H9 (cell line): ENCODE data around the gene SHB. TPM values are rescaled to one million over a fixed set of nuclear protein-coding genes. Genes with fewer than 3 reads are reported as not detected.

Experiments
- DNase-seq: peaks from one replicate; pipeline ENCODE4 v3.0.0-alpha.2; 2017
- H2AFZ ChIP-seq: one replicate; pipeline ENCODE4 v1.6.1; 2013; ENCODE audit warnings: mild to moderate bottlenecking, low read length, control low read depth, moderate library complexity
- H2AK5ac ChIP-seq: 2 replicates; pipeline ENCODE4 v1.6.1; 2013; ENCODE audit warnings: low read length, control low read depth, mixed read lengths; ENCODE audit not compliant: insufficient read length
- H2BK120ac ChIP-seq: one replicate; pipeline ENCODE4 v1.6.1; 2013; ENCODE audit warnings: low read depth, mild to moderate bottlenecking, low read length, control low read depth, inconsistent platforms; ENCODE audit not compliant: poor library complexity, severe bottlenecking
- H2BK12ac ChIP-seq: 2 replicates; pipeline ENCODE4 v1.6.1; 2013; ENCODE audit warnings: low read length, control low read depth, mixed read lengths, low read depth; ENCODE audit not compliant: insufficient read length
- H2BK15ac ChIP-seq: 2 replicates; pipeline ENCODE4 v1.6.1; 2013; ENCODE audit warnings: low read depth, low read length, control low read depth
- H2BK20ac ChIP-seq: one replicate; pipeline ENCODE4 v1.6.1; 2013; ENCODE audit warnings: low read depth, mild to moderate bottlenecking, low read length, control low read depth, inconsistent platforms; ENCODE audit not compliant: poor library complexity, severe bottlenecking
- H2BK5ac ChIP-seq: 2 replicates; pipeline ENCODE4 v1.6.1; 2013; ENCODE audit warnings: low read length, control low read depth, mixed read lengths; ENCODE audit not compliant: insufficient read length
- H3K14ac ChIP-seq: 2 replicates; pipeline ENCODE4 v1.6.1; 2013; ENCODE audit warnings: low read length, control low read depth; ENCODE audit not compliant: insufficient read depth
- H3K18ac ChIP-seq: 2 replicates; pipeline ENCODE4 v1.6.1; 2013; ENCODE audit warnings: low read depth, mild to moderate bottlenecking, mixed read lengths, low read length, control low read depth; ENCODE audit not compliant: insufficient read length
- H3K23ac ChIP-seq: 2 replicates; pipeline ENCODE4 v1.6.1; 2013; ENCODE audit warnings: low read length, control low read depth, mixed read lengths, low read depth; ENCODE audit not compliant: insufficient read length
- H3K23me2 ChIP-seq: 2 replicates; pipeline ENCODE4 v1.6.1; 2013; ENCODE audit warnings: low read depth, mild to moderate bottlenecking, mixed read lengths, low read length, control low read depth; ENCODE audit not compliant: insufficient read length, poor library complexity, severe bottlenecking
- H3K27ac ChIP-seq: 2 replicates; pipeline ENCODE4 v1.5.1; 2013; ENCODE audit warnings: low read length, control low read depth, mixed read lengths, low read depth; ENCODE audit not compliant: insufficient read length
- H3K27me3 ChIP-seq: 2 replicates; pipeline ENCODE4 v1.6.1; 2013; ENCODE audit warnings: low read length, control low read depth, inconsistent platforms; ENCODE audit not compliant: insufficient read depth
- H3K4ac ChIP-seq: 2 replicates; pipeline ENCODE4 v1.6.1; 2013; ENCODE audit warnings: low read depth, mild to moderate bottlenecking, control low read depth, inconsistent platforms, low read length, moderate library complexity
- H3K4me1 ChIP-seq: 2 replicates; pipeline ENCODE4 v1.6.1; 2013; ENCODE audit warnings: low read length, control low read depth, inconsistent platforms; ENCODE audit not compliant: insufficient read depth
- H3K4me2 ChIP-seq: 2 replicates; pipeline ENCODE4 v1.6.1; 2013; ENCODE audit warnings: low read length, control low read depth, mixed read lengths; ENCODE audit not compliant: insufficient read length, insufficient read depth
- H3K56ac ChIP-seq: 2 replicates; pipeline ENCODE4 v1.6.1; 2013; ENCODE audit warnings: low read depth, mild to moderate bottlenecking, mixed read lengths, low read length, control low read depth; ENCODE audit not compliant: insufficient read length
- H3K79me1 ChIP-seq: 2 replicates; pipeline ENCODE4 v1.6.1; 2013; ENCODE audit warnings: low read depth, mild to moderate bottlenecking, moderate library complexity, low read length, control low read depth, inconsistent platforms; ENCODE audit not compliant: insufficient read depth, poor library complexity, severe bottlenecking
- H3K79me2 ChIP-seq: 2 replicates; pipeline ENCODE4 v1.6.1; 2013; ENCODE audit warnings: low read length, control low read depth, inconsistent platforms; ENCODE audit not compliant: insufficient read depth
- H3K9ac ChIP-seq: 2 replicates; pipeline ENCODE4 v1.6.1; 2013; ENCODE audit warnings: low read length, control low read depth, mixed read lengths; ENCODE audit not compliant: insufficient read length; ENCODE audit errors: extremely low read depth
- H3K9me3 ChIP-seq: one replicate; pipeline ENCODE4 v1.6.1; 2013; ENCODE audit warnings: low read depth, low read length, inconsistent platforms; ENCODE audit not compliant: control insufficient read depth
- H3T11ph ChIP-seq: one replicate; pipeline ENCODE4 v1.6.1; 2013; ENCODE audit warnings: mild to moderate bottlenecking, low read length, control low read depth, inconsistent platforms
- H4K20me1 ChIP-seq: one replicate; pipeline ENCODE4 v1.6.1; 2013; ENCODE audit not compliant: control insufficient read depth, insufficient read length, insufficient read depth
- H4K5ac ChIP-seq: 2 replicates; pipeline ENCODE4 v1.6.1; 2013; ENCODE audit warnings: low read depth, mild to moderate bottlenecking, mixed read lengths, low read length, control low read depth; ENCODE audit not compliant: insufficient read length
- H4K8ac ChIP-seq: replicated peaks from 2 replicates; pipeline ENCODE4 v1.6.1; 2013; ENCODE audit warnings: low read length, control low read depth, mixed read lengths, low read depth; ENCODE audit not compliant: insufficient read length
- H4K91ac ChIP-seq: 2 replicates; pipeline ENCODE4 v1.6.1; 2013; ENCODE audit warnings: low read depth, mild to moderate bottlenecking, moderate library complexity, mixed read lengths, low read length, control low read depth; ENCODE audit not compliant: insufficient read length
- H3K27ac Mint-ChIP-seq, 3 experiments: 2 replicates in 2 of 3; 3 replicates in 1 of 3; pipeline ENCODE4 v1.8.0; 2020 to 2021; ENCODE audit warnings: mixed read lengths in 3 of 3, mild to moderate bottlenecking in 1 of 3, moderate library complexity in 1 of 3
- H3K27me3 Mint-ChIP-seq: 2 replicates; pipeline ENCODE4 v1.8.0; 2021; ENCODE audit warnings: low read depth, mild to moderate bottlenecking, moderate library complexity, mixed read lengths
- H3K36me3 Mint-ChIP-seq, 3 experiments: 2 replicates in 2 of 3; 3 replicates in 1 of 3; pipeline ENCODE4 v1.8.0; 2020 to 2021; ENCODE audit warnings: low read depth in 3 of 3, mixed read lengths in 3 of 3; ENCODE audit not compliant: insufficient read depth in 1 of 3
- H3K4me1 Mint-ChIP-seq, 2 experiments: 2 replicates each; pipeline ENCODE4 v1.8.0; 2020; ENCODE audit warnings: mixed read lengths in 2 of 2
- H3K4me3 Mint-ChIP-seq, 2 experiments: 2 replicates in 1 of 2; 3 replicates in 1 of 2; pipeline ENCODE4 v1.8.0; 2020 to 2021; ENCODE audit warnings: mild to moderate bottlenecking in 2 of 2, mixed read lengths in 2 of 2, moderate library complexity in 1 of 2
- H3K9me3 Mint-ChIP-seq, 2 experiments: 2 replicates in 1 of 2; 3 replicates in 1 of 2; pipeline ENCODE4 v1.8.0; 2020; ENCODE audit warnings: mild to moderate bottlenecking in 2 of 2, mixed read lengths in 2 of 2, moderate library complexity in 1 of 2
- total RNA-seq: library from RNA; stranded (reverse); gene quantifications from 2 replicates; pipeline ENCODE4 v1.2.1, GENCODE V29; 2021
- TF ChIP-seq, protein P1 (sequence below): fragments of 200-600 bp; sonication (generic); conservative IDR thresholded peaks from 3 replicates; pipeline ENCODE4 v1.8.0; 2021; ENCODE audit warnings: antibody characterized with exemption, mild to moderate bottlenecking

Gene SHB
- total RNA-seq, 1 experiment from 2014 or later: 14.6 TPM

DNA sequence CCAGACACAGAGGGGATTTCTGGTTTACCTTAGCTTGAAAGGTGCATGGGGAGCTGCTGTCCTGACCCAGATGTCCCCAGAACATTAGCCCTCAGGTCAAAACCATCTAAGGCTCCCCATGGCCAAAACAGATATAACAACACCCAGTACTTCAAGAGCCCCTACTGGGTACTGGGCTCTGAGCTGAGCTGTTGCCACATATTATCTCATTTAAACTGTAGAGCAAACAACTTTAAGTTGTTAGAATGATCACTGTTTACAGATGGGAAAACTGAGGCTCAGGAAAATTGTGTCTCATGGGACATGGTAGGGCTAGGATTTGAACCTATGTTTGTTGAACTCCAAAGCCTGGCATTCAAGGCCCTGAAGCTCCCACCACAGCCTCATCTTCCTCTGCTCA lies 144.5 kb downstream of the SHB start:
- no peaks in the 10 kb centered on the region for H3K27me3 ChIP-seq
- H3K14ac ChIP-seq: no peak overlapping the region
- H3K56ac ChIP-seq: no peak overlapping the region
- H3K27ac Mint-ChIP-seq: no peak overlapping the region
- H3K4me3 Mint-ChIP-seq: no peak overlapping the region
- H3K9me3 ChIP-seq: no peaks in the 10 kb centered on the region
- H2BK15ac ChIP-seq: no peak overlapping the region
- no peaks in the 10 kb centered on the region for H3K23me2 ChIP-seq
- no peak overlapping the region for H2BK120ac ChIP-seq
- H4K91ac ChIP-seq: no peak overlapping the region
- H3K79me1 ChIP-seq: no peaks in the 10 kb centered on the region
- no peaks in the 10 kb centered on the region; a peak in 1 of 7 replicates for H3K36me3 Mint-ChIP-seq
- H3K18ac ChIP-seq: no peak overlapping the region
- H3K23ac ChIP-seq: no peak overlapping the region
- H4K20me1 ChIP-seq: no peaks in the 10 kb centered on the region
- no peak overlapping the region for H3K27ac ChIP-seq
- H2BK20ac ChIP-seq: no peak overlapping the region
- H2AK5ac ChIP-seq: no peak overlapping the region
- H3K4me2 ChIP-seq: no peak overlapping the region
- no peaks in the 10 kb centered on the region for H3K9me3 Mint-ChIP-seq
- no peak overlapping the region for H3K4ac ChIP-seq
- H3K4me1 ChIP-seq: no peaks in the 10 kb centered on the region; the same call in 1 of the 2 replicates
- H4K5ac ChIP-seq: no peak overlapping the region
- H3T11ph ChIP-seq: no peak overlapping the region
- TF ChIP-seq, protein P1, sequence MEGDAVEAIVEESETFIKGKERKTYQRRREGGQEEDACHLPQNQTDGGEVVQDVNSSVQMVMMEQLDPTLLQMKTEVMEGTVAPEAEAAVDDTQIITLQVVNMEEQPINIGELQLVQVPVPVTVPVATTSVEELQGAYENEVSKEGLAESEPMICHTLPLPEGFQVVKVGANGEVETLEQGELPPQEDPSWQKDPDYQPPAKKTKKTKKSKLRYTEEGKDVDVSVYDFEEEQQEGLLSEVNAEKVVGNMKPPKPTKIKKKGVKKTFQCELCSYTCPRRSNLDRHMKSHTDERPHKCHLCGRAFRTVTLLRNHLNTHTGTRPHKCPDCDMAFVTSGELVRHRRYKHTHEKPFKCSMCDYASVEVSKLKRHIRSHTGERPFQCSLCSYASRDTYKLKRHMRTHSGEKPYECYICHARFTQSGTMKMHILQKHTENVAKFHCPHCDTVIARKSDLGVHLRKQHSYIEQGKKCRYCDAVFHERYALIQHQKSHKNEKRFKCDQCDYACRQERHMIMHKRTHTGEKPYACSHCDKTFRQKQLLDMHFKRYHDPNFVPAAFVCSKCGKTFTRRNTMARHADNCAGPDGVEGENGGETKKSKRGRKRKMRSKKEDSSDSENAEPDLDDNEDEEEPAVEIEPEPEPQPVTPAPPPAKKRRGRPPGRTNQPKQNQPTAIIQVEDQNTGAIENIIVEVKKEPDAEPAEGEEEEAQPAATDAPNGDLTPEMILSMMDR: no peak
- no peak overlapping the region for H3K9ac ChIP-seq
- no peak overlapping the region for H2AFZ ChIP-seq
- no peaks in the 10 kb centered on the region for H3K79me2 ChIP-seq
- H3K27me3 Mint-ChIP-seq: no peaks in the 10 kb centered on the region; the same call in 1 of the 2 replicates
- no peak overlapping the region for H2BK12ac ChIP-seq
- DNase-seq: no peak
- peaks cover 60 to 69% of the 10 kb centered on the region in 2 experiments for H3K4me1 Mint-ChIP-seq
- no peak overlapping the region for H2BK5ac ChIP-seq
- H4K8ac ChIP-seq: no peak overlapping the region
